Ramos (cell line): ENCODE data around the gene ST3GAL2.
"Not testable (repeated sequence)": the region's sequence is repeated elsewhere in the genome, so short reads cannot be mapped to it uniquely, and the experiment has no call there.

Source experiments
- in situ Hi-C: fragments of 300-500 bp; cut with MboI; formaldehyde crosslinking; loops from one replicate; pipeline ENCODE4 v1.14.3; 2022; ENCODE audit warnings: low sequenced_read_pairs; ENCODE audit not compliant: unreplicated experiment

Gene ST3GAL2

DNA sequence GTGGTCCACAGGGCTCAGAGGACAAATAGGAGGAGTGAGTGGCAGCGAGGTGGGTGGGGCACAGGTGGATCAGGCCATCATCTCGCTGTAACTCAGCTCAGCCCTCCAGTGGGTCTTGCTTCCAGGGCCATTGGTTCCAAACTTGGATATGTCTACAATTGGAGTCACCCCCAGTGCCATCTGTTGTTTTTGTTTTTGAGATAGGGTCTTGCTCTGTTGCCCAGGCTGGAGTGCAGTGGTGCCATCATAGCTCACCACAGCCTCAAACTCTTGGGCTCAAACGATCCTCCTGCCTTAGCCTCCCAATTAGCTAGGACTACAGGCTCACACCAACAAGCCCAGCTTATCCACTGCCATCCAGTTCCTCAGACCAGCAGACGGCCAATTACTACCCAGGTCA lies 46.3 kb downstream of the ST3GAL2 start:
- in situ Hi-C loops = no loop called here

DNA sequence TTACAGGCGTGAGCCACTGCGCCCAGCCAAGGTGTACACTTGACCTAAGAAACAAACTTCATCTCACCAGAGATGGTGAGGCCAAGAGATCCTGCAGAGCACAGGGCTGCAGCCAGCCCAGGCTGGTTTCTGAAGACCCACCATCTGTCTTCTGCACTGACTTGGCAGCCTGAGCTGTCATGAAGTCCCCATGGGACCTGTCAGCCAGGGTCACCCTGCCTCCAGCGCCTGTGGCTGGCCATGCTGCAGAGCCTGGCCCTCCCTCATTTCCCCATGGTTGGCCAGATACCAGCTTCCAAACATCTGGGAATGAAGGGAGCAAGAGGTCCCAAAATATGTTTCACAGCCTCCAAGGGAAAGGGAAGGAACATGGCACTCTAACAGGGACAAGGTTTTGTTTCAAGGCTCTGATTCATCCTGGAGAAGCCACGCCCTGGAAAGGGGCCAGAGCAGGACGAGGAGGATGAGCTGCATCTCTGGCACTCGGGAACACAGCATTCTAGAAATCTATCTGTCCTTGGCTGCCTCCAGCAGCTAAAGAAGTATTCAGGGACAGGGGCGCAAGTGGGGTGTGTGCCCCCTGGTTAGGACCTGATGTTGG lies 46.9 kb downstream of the ST3GAL2 start:
- in situ Hi-C loops = no loop called here

DNA sequence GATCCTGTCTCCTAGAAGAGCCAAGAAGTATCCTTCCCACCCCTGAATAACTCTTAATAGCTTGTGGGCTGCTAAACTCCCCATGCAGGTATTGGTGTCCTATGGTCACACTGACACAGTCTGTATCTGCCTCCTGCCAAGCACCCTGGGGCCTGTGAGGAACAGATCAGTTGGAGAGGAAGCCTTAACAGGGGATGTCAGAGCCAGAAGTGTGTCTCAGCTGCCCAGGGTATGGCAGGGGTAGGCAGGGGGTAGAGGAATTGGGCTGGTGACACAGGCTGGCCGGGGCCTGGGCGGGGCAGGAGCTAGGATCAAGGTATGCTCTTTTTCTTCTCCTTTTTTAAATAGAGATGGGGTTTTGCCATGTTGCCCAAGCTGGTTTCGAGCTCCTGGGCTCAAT lies 47.5 kb downstream of the ST3GAL2 start:
- in situ Hi-C loops = no loop called here

DNA sequence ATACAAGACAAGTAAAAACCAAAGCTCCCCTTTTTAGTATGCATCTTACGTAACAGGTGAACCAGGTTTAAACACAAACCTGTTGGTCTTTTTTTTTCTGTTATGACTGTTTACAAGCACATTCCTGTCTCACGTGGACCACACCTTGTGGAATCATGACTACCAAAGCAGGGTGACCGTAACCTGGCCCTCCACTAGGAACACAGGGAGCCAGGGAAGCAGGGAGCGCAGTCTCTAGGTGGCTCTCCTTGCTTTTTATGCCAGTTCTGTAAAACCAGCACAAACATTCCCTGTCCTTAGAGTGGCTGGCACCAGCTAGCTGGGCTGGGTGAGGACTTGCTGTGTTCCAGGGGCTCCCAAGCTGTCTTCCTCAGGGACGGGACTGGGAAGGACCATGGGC lies 48.1 kb downstream of the ST3GAL2 start:
- in situ Hi-C loops = no loop called here

DNA sequence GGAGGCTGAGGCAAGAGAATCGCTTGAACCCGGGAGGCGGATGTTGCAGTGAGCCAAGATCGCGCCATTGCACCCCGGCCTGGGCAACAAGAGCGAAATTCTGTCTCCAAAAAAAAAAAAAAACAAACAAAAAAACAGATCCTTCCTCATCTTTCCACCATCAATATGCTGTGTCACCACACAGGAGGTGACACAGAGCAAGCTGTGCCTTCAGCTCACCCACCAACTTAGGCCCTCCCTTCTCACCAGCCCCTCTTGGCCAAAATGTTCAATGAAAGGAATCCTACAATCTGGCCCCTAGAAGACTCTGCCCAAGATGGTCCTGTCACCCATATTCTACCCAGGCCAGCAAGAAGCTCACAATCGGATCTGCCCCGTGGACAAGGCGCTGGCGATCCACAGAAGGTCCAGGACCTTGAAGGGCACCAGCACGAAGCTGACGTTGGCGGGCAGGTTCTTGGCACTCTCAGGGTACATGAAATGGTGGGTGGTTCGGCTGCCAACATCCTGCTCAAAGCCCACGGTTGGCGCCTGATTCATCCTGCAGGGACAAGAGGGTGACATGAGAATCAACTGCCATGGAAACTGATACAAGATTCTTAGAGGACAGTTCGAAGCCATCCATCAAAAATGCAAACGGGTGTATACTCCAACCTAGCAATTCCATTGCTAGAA lies 50.8 kb downstream of the ST3GAL2 start:
- in situ Hi-C loops = no loop called here

DNA sequence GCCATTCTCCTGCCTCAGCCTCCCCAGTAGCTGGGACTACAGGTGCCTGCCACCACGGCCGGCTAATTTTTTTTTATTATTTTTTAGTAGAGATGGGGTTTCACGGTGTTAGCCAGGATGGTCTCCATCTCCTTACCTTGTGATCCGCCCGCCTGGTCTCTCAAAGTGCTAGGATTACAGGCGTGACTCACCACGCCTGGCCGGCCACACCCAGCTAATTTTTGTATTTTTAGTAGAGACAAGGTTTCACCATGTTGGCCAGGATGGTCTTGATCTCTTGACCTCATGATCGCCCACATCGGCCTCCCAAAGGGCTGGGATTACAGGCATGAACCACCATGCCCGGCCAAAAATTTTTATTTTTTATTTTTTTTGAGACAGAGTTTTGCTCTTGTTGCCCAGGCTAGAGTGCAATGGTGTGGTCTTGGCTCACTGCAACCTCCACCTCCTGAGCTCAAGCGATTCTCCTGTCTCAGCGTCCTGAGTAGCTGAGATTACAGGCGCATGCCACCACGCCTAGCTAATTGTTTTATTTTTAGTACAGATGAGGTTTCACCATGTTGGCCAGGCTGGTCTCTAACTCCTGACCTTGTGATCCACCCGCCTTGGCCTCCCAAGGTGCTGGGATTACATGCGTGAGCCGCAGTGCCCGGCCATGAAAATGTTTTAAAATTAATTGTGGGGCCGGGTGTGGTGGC lies 52.5 kb downstream of the ST3GAL2 start:
- in situ Hi-C loops = not testable (repeated sequence)

DNA sequence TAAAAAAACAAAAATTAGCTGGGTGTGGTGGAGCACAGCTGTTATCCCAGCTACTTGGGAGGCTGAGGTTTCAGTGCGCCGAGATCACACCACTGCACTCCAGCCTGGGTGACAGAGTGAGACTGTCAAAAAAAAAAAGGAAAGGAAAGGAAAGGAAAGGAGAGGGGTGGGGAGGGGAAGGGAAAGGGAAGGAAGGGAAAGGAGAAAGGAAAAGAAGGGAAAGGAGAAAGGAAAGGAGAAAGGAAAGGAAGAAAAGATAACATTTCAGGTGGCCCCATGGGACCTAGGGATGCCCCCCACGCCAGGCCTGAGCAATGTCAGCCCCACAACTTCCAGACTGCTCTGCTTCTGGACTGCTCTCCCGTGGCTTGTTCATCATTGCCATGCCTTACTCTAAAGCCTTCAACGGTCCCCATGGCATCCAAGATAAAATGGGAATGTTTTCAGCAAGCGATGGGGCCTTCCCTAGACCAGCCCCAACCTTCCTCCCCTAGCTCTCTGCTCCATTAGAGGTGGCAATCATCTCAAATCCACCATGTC lies 55.4 kb downstream of the ST3GAL2 start:
- in situ Hi-C loops = no loop called here

DNA sequence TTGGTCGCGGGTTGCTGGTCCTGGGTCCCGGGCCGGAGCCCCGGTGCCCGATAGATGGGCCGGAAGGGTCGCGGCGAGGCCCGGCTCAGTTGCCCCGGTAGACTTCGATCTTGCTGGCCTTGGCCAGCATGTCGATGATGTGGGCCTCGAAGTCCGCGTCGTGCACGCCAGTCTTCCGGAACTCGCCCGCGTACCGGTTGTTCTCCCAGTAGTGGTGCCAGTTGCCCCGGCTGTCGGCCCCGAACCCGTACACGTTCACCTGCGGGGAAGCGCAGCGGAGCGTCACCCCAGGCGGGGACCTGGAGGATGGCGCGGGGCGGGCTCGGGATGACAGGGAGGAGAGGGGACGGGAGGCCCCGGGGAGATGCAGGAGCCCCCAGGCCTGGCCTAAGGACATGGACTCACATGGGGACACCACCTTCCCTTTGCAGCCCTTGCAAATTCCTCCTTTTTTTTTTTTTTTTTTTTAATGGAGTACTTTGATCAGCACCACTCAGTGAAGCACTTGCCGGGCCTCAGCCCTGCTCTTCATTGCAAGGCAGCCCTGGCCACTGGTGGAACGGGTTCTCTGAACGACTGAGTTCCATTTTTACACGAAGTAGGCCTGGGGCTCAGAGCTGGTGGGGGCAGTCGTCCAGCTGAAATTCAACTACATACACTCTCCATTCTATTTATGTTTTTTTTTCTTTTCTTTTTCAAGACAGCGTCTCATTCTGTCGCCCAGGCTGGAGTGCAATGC lies 57.1 kb downstream of the ST3GAL2 start:
- in situ Hi-C loops = no loop called here

DNA sequence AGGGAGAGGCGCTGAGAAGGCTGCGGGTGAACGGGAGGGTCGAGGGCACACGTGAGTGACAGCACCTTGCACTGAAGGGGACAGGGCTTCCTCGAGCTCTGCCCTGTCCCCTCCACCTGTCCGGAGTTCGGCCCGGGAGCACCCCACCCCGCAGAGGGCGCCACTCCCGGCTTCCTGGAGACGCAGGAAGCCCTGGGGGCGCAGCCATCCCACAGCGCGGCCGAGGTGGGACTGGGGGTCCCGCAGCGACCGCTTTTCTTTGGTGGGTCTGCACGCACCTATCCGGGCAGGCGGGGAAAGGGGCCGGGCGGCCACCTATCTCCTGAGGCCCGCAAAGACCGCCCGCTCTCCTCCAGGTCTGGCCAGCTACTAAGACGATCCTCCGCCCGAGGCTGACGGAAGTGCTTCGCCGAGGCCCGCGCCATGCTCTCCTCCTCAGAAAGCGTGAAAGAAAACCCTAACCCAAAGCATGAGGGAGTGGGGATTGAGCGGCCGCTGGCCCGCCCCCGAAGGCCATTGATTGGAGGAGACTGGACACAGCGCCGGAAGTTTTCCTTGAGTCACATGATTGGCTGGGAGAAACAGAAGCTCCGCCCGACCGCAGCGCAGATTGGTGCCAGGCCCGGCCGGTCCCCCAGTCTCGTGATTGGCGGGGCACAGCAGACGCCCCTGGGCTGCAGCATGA lies 57.8 kb downstream of the ST3GAL2 start:
- in situ Hi-C loops = no loop called here

DNA sequence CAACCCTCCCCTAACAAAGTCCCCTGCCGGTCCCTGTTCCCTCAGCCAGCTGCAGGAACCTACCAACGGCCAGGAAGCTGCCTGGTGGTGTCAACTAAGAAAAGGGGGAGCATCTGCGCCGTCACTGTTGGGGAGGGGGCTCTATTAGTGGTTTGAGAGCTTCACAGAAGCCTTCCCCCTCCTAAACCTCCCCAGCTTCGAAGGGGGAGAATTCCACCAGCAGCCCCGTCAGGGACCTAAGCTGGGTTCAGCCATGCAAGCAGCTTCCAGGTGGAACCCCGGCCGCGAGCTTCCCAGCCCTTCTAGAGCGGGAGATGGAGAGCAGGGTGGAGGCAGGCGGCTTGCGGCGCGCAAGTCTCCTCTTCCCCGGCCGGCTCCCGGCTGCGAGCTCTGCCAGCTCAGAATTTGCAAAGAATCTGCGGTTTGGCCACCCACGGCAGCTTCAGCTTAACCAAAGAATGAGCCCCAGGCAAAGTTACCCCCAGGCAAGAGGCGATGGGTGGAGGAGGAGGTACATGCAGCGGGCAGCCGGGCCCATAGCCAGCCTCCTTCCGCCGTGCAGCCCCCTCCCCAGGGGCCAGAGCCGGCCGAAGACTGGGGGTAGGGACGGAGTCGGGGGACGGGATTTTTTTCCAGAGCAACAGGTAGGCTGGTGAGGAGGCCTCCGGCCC lies 58.5 kb downstream of the ST3GAL2 start:
- in situ Hi-C loops = no loop called here

DNA sequence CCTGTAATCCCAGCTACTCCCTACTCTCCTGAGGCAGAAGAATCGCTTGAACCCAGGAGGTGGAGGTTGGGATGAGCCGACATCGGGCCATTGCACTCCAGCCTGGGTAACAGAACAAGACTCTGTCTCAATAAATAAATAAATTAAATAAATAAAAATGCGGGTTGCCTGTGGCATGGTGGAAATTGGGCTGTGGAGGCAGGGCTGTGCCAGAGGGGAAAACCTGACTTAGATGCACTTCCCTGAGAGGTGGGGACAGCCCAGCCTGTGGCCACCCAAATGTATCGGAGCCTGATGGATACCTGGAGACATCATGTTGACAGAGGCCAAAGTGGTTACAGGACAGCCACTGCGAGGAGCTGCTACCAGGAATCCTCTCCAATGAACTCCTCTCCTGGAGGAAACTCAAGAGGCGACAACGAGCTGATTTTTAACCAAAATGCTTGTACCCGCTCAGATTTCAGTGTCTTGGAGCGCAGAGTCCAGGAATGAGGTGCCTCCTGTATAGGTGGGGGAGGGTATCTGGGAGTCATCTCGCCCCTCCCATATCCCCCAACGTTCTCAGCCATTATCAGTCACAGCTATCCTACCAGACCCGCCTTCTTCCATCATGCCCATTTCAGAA lies 59.9 kb downstream of the ST3GAL2 start:
- in situ Hi-C loops = loop anchor here (10.0 kb wide), 1 partner anchor 276 kb away; no protein-coding TSS in a partner anchor

DNA sequence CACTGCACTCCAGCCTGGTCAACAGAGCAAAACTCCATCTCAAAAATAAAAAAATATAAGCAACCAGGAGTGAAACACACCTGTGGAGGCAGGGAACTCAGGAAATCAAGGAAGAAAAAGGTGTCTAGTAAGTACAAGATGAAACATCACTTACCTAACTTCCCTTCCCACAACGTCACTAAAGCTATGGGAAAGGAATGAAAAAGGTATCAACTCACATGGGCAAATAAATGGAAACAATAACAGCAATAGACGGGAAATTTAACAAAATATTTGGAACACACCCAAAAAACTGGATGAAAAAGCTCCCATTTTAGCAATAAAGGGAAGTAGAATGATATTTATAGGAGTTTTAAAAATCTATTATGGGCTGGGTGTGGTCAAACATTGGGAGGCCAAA lies 61.1 kb downstream of the ST3GAL2 start:
- in situ Hi-C loops = loop anchor here (10.0 kb wide), 1 partner anchor 277 kb away; no protein-coding TSS in a partner anchor

DNA sequence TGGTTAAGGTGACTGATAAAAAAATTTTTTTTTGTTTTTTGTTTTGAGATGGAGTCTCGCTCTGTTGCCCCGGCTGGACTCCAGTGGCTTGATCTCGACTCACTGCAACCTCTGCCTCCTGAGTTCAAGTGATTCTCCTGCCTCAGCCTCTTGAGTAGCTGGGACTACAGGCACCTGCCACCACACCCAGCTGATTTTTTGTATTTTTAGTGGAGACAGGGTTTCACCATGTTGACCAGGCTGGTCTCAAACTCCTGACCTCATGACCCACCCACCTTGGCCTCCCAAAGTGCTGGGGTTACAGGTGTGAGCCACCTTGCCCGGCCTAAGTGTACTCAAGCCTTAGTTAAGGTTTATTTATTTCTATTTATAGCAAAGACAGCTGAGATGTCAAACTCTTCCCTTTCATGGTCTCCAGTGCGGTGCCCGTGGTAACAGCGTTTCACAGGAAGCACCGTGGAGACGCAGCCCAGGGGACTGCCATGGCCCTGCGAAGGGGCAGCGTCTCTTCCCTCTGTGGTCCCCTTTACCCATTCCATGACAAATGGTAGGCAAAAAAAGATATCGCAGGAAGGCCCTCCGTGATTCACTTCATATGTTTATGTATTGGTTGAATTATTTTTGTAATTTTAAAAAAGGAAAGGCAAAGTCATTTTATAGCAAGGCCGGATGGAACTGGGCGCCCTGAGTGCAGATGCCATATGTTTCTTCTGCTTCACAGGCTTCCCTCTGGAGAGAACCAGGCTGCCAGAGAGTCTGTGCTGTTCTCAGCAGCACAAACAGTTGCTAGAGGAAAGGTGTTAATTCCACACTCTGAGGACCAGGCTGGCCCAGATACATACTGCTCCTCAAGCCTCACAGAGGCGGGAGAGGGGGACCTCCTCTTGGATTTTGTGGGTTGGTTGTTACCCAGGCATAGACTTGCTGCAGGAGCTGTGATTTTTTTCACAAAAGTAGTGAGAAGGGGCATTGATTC lies 63.0 kb downstream of the ST3GAL2 start:
- in situ Hi-C loops = loop anchor here (10.0 kb wide), 1 partner anchor 279 kb away; no protein-coding TSS in a partner anchor

DNA sequence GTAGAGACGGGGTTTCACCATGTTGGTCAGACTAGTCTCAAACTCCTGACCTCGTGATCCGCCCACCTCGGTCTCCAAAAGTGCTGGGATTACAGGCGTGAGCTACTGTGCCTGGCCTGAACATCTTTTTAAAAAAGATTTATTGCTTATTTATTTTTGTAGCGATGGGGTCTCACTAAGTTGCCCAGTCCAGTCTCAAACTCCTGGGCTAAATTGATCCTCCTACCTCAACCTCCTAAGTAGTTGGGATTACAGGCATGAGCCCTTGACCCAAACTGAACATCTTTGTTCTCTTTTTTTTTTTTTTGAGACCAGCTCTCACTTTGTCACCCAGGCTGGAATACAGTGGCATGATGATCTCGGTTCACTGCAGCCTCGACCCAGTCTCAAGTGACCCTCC lies 64.7 kb downstream of the ST3GAL2 start:
- in situ Hi-C loops = loop anchor here (10.0 kb wide), 1 partner anchor 281 kb away; no protein-coding TSS in a partner anchor

DNA sequence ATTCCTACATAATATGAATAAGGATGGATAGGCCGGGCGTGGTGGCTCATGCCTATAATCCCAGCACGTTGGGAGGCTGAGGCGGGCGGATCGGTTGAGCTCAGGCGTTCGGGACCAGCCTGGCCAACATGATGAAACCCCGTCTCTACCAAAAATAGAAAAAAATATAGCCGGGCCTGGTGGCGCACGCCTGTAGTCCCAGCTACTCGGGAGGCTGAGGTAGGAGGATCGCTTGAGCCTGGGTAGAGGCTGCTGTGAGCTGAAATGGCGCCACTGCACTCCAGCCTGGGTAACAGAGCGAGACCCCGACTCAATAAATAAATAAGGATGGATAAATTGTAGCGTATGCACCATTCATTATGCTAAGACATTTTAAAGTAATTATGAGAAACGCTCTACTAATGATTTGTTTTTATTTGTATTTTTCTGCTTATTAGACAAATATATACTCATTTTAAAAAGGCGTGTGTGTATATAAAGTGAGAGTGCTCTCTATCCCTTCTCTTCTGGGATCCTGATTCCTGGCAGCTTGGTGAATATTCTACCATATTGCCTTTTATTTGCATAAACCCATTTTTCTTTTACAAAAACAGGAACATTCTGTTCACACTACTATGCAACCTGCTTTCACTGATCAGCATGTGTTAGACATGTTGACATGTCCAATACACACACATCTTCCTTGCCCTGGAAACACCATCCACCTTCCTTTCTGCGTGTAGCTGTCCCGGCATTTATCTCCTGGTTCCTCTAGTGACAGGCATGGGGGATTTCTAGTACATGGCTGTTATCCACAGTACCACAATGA lies 65.8 kb downstream of the ST3GAL2 start:
- in situ Hi-C loops = loop anchor here (10.0 kb wide), 1 partner anchor 282 kb away; no protein-coding TSS in a partner anchor

DNA sequence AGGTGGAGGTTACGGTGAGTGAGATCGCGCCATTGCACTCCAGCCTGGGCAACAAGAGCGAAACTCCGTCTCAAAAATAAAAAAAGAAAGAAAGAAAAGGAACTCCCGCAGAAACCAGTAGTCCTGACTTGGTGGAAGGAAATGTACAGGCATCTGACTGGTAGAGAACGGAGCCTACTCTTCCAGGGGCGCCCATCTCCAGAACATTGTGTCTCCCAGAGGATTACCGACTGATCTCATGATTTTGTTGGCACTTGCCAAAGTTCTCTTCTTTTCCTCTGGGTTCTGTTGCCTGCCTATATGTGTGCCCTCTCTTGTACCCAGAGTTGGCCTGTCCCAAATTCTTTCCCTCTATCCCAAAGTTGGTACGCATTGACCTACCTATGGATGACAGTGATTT lies 68.0 kb downstream of the ST3GAL2 start:
- in situ Hi-C loops = loop anchor here (10.0 kb wide), 1 partner anchor 284 kb away; no protein-coding TSS in a partner anchor

DNA sequence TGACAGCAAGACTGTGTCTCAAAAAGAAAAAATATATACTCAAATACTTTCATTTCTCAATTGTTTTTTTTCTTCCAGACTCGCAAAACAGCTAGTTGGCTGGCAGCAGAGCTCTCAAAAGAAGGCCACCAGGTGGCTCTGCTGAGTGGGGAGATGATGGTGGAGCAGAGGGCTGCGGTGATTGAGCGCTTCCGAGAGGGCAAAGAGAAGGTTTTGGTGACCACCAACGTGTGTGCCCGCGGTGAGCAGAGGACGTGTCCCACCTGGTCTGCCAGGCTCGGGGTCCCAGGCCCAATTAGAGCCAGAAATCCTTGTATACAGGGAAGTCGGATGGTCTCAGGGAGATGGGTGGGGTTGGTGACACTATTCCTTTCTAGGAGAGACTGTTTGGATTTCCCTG lies 68.8 kb downstream of the ST3GAL2 start:
- in situ Hi-C loops = loop anchor here (10.0 kb wide), 1 partner anchor 285 kb away; no protein-coding TSS in a partner anchor
